Measurements from ENCODE around the gene C2.
"Not testable (repeated sequence)": the region's sequence is repeated elsewhere in the genome, so short reads cannot be mapped to it uniquely, and the experiment has no call there.

The C2 gene

GRCh38 chr6:31958741-31959739 lies 31.5 kb downstream of the C2 start, which contains the start of the genes NELFE and SKIC2:
NELFE (minus strand) TSS chr6:31958971; CDS start chr6:31958446, 525 bp downstream.
SKIC2 (plus strand) TSS chr6:31959175; CDS start chr6:31959193, 18 bp downstream.
- DNase-seq: peak; percentile 99

GRCh38 chr6:31961616-31962015 lies 34.1 kb downstream of the C2 start:
- no peak for DNase-seq

- DNase-seq: no peak
Measured at GRCh38 chr6:31963921-31964320, 36.4 kb downstream of the C2 start.

- no peak for DNase-seq
Measured at GRCh38 chr6:31965700-31966099, 38.2 kb downstream of the C2 start.

GRCh38 chr6:31966506-31966905 lies 39.0 kb downstream of the C2 start:
- no peak for DNase-seq

GRCh38 chr6:31966997-31967925 lies 39.7 kb downstream of the C2 start:
- no peak for DNase-seq

GRCh38 chr6:31967926-31968320 lies 40.4 kb downstream of the C2 start:
- no peak for DNase-seq

GRCh38 chr6:31968326-31968725 lies 40.8 kb downstream of the C2 start:
- no peak for DNase-seq

- no peak for DNase-seq
Measured at GRCh38 chr6:31968791-31969711, 41.5 kb downstream of the C2 start.

GRCh38 chr6:31969712-31970603 lies 42.4 kb downstream of the C2 start:
- no peak for DNase-seq

GRCh38 chr6:31970604-31971271 lies 43.2 kb downstream of the C2 start:
- no peak for DNase-seq

GRCh38 chr6:31971279-31971992 lies 43.9 kb downstream of the C2 start:
- DNase-seq: peak; percentile 42

- peak; percentile 97 for DNase-seq
Measured at GRCh38 chr6:31971993-31972708, 44.6 kb downstream of the C2 start, which contains the start of gene DXO. DXO (minus strand) TSS chr6:31972138; CDS start chr6:31971675, 463 bp downstream.

GRCh38 chr6:31972709-31973350 lies 45.3 kb downstream of the C2 start:
- DNase-seq: no peak

GRCh38 chr6:31976065-31976464 lies 48.5 kb downstream of the C2 start:
- not testable (repeated sequence) for DNase-seq

- DNase-seq: no peak
Measured at GRCh38 chr6:31977816-31978431, 50.4 kb downstream of the C2 start.

GRCh38 chr6:31978831-31979230 lies 51.3 kb downstream of the C2 start:
- DNase-seq: no peak

All from right hindlimb (tissue), 1 donor.